NCI-H1694 treated with DMSO at 0.1 percent for 48 hours (cell line): ENCODE results near the gene TTC7B.

Experiments used
- DNase-seq: peaks from one replicate; lab custom pipeline; 2025; lab: John Stamatoyannopoulos, UW

TTC7B gene

DNA sequence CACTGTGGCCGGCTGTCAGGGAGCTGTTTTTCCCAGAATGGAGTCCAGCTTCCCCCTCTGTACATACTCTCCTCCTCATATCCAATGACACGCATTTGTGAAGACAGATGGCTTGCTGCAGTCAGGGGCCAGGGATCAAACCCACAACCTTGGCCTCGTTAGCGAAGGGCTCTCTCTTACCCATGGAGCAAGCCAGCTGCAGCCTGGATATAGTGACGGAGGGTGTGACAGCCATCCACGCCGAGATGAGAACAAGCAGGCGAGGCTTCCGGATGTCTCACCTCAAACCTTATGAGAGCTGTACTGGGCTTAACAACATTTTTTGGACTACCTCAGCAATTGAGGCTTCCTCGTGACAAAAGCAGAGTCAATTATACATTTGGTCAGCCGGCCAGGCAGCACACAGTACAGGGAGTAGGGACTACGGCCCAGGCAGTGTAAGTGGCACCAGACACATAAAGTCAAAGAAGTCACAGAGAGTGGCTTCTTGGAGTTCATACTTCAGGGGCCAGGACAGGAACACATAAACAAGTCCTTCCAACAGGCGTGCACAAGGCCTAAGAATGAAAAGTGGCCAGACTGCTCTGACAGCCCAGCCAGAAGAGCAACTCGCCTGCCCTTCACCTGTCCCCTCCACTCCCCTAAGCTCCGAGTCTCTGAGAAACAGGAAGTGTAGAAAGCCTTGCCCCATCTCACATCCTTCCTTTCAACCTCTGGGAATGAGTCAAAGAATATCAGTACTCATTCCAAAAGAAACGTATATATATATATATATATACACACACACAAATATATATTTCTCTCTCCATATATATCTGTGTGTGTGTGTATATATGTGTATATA lies 115.1 kb downstream of the TTC7B start:
- DNase-seq = no peak

DNA sequence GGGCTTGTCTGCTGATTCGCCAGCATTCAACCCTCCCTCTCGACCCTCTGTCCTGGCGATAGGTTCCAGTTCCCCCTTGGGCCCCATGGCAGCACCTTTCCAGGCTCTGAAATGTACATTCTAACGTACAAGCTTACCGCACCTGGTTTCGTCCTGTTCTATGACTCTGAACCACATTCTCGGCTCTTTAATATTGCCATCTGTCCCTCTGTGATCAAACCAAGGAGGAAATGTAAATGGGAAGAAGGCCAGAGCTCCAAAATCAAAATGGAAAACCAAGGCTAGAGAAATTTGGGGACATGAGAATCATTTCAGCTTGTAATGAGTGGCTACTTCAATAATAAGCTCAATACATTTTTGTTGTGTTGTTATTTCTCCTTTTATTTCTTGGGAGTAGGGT lies 117.2 kb downstream of the TTC7B start:
- DNase-seq = peak; percentile 81

DNA sequence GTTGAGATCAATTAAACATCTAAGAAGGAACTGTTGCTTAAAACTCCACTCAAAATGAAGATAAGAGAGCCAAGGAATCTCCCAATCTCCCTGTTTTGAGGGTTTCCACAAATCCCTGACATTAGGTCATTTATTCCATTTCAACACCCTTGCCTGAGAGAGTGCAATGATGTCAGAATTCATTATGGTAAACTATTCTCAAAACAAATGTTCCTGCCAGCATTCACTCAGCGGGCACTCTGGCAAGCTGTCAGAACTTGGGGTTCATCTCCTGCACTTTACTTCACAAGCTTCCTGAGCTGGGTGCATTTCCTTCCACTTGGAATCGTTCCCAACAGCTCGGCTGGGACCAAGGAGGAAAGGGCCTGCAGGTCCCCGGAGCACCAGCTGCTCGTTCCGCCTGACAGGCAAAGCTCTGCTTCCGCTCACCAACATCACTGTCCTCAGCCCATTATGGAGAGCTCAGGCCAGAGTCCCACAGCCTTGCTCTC lies 117.8 kb downstream of the TTC7B start:
- DNase-seq = peak; percentile 95

DNA sequence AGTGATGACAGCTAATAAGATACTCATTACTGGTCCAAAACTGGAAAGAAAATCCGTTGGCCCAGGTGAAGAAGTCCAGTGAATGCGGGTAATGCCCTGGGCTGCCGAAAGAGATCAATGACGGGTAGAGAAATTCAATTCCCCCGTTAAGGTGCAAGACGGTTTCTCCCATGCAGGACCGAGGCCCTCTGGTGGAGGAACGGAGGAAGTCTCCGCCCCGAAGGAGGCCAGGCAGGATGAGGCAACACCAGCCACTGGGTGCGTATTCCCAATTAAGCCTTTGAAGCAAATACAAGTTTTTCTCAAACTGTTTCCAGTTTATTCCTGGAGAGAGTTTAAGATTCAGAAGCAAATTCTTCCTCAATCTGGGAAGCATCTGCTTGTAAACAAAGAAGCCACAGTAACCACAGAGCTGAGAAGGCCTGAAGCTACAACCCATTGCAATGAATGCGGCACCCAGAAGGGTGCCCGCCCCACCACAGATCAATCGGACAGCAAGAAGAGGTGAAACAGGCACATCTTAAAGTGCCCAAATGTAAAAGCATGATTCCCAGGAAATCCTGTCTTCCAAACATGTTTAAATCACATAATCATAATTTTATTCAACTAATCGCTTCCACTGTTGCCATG lies 118.5 kb downstream of the TTC7B start:
- DNase-seq = peak; percentile 95

DNA sequence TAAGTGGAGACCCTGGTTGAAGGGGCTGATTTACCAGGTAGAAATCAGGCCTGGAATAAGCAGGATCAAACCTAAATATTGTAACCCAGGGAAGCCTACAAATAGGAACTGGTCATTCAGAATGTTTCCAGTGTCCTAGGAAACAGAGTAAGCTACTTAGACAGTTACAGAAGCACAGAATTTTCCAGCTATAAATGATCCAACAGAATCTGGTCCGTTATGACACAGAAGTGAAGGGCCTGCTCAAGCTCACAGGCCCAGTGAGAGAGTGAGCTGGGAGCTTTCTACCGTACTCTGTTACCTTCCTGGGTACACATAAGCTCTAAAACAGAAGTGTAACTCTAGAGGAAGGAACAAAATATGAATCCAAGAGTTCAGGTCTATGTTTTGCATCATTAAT lies 119.1 kb downstream of the TTC7B start:
- DNase-seq = no peak

DNA sequence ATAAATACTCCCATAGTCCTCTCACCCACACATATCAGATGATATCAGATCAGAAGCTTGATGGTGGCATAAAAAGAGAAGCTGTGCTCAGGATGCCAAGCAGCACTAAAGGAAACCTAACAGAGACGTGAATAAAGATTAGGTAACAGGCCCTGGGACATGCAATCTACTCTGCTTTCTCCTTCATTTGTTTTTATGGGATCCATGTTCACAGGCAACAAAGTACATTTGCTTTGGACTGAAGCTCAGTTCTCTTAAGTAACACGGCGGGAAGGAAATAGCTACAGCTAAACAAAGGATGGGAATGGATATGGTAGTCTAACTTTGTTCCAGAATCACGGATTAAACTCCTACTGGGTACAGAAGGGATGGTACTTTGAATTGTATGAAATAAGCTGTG lies 119.5 kb downstream of the TTC7B start:
- DNase-seq = no peak

DNA sequence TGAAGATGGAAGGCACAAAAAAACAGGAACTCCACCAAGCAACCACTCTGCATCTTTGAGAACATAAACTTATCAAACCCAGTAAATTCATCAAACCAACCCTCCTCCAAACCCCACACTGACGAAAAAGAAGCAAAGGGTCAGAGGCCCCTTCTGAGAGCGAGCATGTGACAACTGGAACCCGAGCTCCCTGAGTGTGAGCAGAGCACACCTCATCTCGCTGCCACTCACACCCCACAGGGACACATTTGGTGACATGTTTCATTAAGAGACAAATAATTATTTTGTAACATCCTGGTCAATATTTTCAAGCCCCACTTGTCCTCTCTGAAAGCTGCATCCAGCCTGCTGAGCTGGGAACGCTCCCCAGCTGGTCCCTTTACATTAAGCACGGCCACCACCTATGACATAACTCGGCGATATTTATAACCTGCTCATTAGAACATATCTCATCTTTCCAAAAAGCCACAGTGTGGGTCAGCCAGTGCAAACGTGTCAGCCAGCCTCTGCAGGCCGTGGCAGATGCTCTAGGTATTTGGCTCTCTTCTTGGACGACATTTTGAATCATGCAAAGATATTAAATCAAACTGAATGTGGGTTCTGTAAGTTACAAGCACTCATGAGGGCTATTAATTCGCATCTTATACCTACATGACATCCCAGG lies 120.1 kb downstream of the TTC7B start:
- no peak for DNase-seq

DNA sequence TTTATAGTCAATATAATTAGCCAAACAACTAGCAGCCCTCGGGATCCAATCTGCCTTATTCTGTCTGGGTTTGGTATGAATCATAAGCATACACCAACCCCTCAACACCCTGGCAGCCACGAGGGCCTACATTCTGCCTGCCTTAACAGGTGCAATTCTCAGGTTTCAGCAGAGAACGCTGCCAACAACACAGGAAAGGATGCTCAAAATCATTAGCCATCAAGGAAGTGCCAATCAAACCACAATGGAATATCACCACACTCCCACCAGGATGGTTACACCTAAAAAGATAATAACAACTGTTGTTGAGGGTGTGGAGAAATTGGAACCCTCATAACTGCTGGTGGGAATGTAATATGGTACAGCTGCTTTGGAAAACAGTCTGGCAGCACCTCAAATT lies 122.8 kb downstream of the TTC7B start:
- peak; percentile 65 for DNase-seq

DNA sequence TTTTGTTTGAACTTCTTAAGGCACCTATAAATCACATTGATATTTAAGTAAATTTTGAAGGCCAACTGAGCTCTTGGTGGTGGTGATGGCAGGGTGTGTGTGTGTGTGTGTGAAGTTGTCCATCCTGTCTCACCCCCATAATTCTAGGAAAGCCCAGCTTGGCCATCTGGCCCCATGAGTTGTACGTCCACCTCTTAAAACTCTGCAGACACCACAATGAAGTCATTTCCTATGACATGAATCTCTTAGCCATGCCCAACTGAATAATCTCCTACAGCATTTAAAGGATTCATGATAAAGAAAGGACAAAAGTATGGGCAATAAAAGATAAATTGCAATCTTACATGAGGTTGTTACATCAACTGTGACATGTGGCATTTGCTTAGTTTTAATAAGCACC lies 123.4 kb downstream of the TTC7B start:
- DNase-seq = no peak

DNA sequence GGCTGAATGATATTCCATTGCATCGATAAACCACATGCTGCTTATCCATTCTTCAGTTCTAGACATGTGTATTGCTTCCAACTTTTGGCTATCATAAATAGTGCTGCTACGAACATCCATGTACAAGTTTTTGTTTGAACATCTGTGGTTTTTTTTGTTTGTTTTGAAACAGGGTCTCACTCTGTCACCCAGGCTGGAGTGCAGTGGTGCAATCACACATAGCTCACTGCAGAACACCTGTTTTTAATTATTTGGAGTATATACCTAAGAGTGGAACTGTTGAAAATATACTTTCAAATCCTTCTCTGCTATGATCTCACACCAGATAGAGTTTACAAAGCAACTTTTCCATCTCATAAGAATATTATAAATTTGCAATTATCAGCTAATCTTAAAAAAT lies 124.2 kb downstream of the TTC7B start:
- no peak for DNase-seq

DNA sequence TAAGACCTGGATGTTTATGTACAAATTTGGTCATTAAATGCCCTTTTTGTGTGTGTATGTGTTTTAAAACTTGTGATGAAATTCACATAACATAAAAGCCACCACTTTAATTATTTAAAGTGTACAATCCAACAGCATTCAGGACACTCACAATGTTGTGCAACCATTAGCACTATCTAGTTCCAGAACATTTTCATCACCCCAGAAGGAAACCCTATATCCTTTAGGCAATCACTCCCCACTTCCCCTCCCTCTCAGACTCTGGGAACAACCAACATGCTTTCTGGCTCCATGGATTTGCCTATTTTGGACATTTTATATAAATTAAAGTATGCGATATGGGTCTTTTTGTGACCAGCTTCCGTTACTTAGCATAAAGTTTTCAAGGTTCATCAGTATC lies 124.6 kb downstream of the TTC7B start:
- no peak for DNase-seq

DNA sequence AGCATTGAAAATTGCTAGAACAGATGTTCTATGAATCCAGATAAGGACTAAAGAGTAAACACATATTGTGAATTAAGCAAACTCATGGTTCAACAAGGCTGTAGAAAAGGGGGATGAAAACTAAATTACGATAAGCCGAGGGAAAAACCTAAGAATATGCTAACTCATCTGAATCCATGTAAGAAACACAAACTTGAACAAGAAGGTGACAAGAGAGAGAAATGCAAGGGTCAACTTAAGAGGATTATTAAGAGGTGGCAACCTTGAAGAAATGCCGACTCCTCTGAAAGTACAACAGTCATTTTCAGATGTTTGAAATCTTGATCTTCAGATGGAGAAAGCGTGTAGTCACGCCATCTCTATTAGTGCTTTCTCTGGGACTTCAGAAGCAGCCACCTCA lies 128.6 kb downstream of the TTC7B start:
- no peak for DNase-seq

DNA sequence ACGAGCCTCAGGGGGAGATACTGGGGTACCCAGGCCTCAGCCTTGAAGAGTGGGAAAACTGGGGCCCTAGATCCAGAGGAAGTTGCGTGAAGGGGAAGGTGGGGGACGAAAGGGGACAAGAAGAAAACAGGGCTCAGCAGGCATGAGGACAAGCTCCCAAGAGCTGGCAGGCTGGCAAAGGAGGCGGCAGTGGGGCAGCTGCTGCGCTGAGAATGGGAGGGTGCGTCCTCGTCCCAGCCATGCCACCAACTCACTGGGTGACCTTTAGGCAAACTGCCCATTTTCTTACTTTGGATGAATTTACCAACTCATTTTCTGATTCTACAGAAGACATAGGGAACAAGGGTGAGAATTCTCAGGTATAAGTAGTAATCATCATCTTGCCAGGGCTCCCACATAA lies 133.6 kb downstream of the TTC7B start:
- DNase-seq = no peak

DNA sequence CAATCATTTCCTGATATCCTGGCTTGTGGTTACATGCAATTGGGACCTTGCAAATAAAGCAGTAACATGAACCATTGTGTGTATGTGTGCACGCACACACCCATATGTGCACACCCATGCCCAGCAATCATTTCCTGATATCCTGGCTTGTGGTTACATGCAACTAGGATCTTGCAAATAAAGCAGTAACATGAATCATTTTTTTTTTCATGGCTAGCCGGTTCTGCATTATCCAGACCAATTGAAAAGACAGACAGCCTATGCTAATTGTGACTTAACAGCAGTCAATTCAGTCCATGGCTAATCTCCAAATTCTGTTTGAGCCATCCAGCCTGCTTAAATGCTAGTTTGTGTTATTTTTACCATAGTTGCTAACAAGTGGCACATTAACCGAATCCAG lies 134.3 kb downstream of the TTC7B start:
- DNase-seq = peak; percentile 39

DNA sequence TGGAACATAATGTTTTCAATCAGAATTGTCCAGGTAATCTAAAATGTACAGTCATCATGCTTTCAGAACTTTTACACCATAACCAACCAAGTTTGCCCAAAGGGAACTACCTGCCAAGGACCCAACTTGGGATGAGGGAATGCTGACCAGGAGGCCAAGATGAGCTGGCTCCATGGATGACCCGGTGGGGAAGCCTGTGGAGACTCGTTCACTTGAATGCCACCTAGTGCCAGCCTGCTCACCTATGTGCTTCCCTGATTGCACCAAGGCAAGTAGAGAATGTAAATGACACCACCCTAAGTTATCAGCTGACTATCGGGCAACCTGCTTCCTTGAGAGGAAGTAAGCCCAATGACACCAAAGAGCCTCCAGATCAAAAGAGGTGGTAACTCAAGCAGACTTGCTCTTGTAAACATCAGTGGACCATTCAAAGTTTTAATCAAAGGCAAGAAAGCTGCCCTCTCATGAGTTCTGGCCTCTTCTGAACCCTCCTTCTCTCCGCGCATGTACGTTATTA lies 137.3 kb downstream of the TTC7B start:
- no peak for DNase-seq

DNA sequence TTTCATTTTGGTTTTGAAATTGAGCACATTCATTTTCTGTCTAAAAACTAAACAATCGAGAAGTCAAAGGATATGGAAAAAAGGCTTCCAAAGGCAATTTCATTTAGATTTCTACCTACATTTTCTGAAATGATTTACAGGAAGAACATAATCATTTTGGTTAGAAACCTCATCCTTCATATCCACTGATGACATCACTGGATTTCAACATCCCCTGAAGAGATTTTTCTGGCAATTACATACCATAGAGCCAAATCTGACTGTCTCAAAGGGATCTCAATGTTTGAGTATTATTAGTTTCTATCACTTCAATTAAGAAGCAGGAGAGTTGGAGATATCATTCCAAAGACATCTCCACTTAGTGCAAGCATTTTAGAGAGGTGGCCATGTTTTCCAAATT lies 137.8 kb downstream of the TTC7B start:
- DNase-seq = no peak

DNA sequence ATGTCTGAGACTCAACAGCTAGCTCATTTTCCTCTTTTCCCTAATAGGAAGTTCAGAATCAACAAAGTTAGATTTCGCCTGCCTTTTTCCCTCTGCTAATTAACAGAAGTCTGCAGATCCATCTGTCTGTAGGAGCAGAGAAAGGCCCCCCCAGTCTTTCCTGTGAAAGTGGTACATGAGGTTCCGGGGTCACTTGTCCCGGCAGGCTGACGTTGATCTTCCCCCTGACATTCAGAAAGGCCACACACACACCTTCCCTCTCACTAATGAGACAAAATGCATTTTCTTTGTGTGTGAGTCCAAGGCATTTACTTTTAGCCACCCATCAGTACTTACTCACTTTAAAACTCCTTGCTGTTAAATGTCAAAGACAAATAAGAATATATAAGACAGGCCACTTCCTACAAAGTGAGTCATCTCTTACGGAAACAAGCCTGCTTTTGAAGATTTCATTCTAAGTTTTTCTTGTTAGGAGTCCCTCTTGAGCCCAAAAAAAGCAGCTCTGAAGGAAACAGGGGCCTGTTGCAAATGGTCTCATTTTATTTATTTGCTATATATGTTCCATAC lies 138.7 kb downstream of the TTC7B start:
- no peak for DNase-seq

DNA sequence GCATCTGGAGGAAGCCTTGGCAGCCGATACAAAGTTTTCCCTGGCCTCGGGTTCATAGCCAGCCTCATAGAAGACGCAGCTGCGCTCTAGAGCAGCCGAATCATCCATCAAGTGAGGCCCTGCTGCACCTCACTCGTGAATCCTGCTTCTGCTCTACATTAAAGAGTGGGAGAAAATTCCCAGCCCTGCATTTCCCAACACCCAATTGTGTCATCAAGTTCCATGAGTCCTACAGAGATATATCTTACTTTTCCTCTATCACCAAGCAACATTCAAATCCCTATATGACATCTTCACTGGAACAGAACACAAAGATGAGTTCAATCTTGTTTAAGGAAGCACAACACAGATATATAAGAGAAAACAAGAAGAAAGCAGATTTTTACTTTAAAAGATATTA lies 139.3 kb downstream of the TTC7B start:
- DNase-seq = no peak

DNA sequence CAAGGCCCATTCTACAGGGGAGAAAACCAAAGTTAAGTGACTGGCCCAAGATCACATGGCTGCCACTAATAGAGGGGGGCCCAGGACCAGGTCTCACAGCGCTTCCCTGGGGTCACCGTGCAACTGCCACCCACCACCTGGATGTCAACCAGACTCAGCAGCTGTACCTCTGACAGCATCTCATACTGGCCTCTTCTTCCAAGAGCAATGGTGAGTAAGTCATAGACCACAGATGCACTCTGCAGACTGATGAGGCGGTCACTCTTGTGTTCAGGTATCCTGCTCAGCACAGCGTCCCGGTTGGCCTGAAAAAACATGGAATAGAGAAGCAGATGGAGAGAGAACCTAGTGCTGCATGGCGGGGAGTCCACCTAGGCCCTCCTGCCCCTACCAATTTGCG lies 139.9 kb downstream of the TTC7B start:
- DNase-seq = no peak

DNA sequence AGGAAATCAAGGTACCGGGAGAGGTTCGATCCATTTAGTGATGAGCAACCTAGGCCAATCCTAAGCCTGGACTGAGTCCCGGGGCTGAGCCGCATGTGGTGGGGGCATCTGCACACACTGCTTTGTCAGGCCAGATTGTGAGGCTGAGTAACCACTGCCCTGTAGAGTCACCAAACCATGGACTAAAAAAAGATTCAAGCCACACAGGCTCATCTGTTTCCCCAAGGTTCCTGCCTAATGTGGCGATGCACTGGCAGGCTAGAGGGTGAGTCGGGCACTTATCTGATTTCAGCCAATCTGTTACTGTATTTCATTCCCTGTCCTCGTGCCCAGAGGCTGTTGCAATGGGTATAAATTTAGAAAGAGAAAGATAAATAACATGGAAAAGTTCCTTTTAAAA lies 140.8 kb downstream of the TTC7B start:
- peak; percentile 97 for DNase-seq

DNA sequence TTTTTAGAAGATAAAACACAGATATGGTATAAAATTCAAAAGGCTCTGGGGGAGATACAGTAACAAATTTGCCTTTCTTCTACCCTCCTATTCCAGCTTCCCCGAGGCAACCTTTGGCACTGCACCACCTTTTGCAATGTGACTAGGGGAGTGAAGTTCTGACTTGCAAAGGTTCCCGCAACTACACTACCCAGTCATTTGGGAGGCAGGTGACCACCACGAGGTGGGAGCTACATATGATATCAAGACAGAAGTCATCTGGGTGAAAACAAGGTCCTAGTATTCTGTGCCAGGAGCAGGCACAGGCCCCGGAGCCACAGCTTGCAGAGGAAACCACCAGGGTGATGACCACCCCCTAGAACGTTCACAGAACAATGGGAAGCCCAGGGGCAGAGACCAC lies 141.5 kb downstream of the TTC7B start:
- DNase-seq = peak; percentile 71

DNA sequence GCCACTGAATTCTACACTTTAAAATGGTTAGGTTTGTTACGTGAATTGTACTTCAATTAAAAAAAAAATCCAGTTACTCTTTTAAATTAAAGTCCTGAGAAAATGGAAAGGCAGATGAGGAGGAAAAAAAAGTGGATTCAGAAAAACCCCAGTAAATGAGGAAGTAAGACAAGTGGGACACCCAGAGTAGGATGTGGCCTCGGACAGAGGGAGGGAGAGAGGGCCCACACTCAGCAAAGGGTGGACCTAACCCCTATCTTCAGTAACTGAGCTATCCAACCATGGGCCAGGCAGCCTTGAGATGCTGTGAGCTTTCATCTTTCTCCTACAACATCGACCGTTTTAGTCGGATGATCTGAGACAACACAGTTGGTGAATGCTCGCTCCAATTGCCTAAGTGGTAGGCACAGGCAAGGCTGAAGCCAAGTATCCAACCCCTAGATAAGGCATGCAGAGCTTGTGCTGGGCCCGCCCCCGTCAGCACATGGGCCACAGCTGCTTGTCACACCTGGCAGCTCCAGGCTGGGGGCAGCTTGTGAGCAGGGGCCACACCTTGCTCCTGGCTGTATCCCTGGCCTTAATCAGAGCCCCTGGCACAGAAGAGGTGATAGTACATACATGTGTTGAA lies 142.1 kb downstream of the TTC7B start:
- DNase-seq = peak; percentile 82
